Cerebellar nuclear complex (tissue), 1 donor: Measurements from ENCODE around the gene SPON1.
"Not testable (repeated sequence)": the region's sequence is repeated elsewhere in the genome, so short reads cannot be mapped to it uniquely, and the experiment has no call there.

ENCODE experiments used
- DNase-seq, 2 experiments: peaks; one replicate each; lab custom pipeline; 2025; lab: John Stamatoyannopoulos, UW

Gene SPON1

GRCh38 chr11:13983081-13983751 is 20.7 kb downstream of the SPON1 start:
- DNase-seq = no peak

- no peak for DNase-seq
Measured at GRCh38 chr11:13984616-13985450, 22.3 kb downstream of the SPON1 start.

GRCh38 chr11:13986695-13987094 is 24.2 kb downstream of the SPON1 start:
- DNase-seq = not testable (repeated sequence)

- DNase-seq = not testable (repeated sequence)
Measured at GRCh38 chr11:13992158-13992856, 29.8 kb downstream of the SPON1 start.

- DNase-seq = no peak
Measured at GRCh38 chr11:13993096-13993765, 30.7 kb downstream of the SPON1 start.

- no peak for DNase-seq
Measured at GRCh38 chr11:13997881-13998280, 35.4 kb downstream of the SPON1 start.

GRCh38 chr11:13999704-14000103 is 37.2 kb downstream of the SPON1 start:
- no peak for DNase-seq

GRCh38 chr11:14001597-14001996 is 39.1 kb downstream of the SPON1 start:
- DNase-seq = no peak

- no peak for DNase-seq
Measured at GRCh38 chr11:14007566-14007965, 45.0 kb downstream of the SPON1 start.

- DNase-seq = no peak
Measured at GRCh38 chr11:14010665-14011064, 48.1 kb downstream of the SPON1 start.

- DNase-seq = no peak
Measured at GRCh38 chr11:14012846-14013245, 50.3 kb downstream of the SPON1 start.

- no peak for DNase-seq
Measured at GRCh38 chr11:14015711-14016110, 53.2 kb downstream of the SPON1 start.

- DNase-seq = no peak
Measured at GRCh38 chr11:14018441-14018840, 55.9 kb downstream of the SPON1 start.

GRCh38 chr11:14021738-14022137 is 59.2 kb downstream of the SPON1 start:
- DNase-seq = no peak

GRCh38 chr11:14022251-14022650 is 59.7 kb downstream of the SPON1 start:
- no peak for DNase-seq

- DNase-seq = no peak
Measured at GRCh38 chr11:14022821-14023220, 60.3 kb downstream of the SPON1 start.

- DNase-seq = no peak
Measured at GRCh38 chr11:14026961-14027360, 64.4 kb downstream of the SPON1 start.

- DNase-seq = no peak
Measured at GRCh38 chr11:14027525-14027924, 65.0 kb downstream of the SPON1 start.

- no peak for DNase-seq
Measured at GRCh38 chr11:14029440-14029839, 66.9 kb downstream of the SPON1 start.

GRCh38 chr11:14029971-14030920 is 67.7 kb downstream of the SPON1 start:
- peak in 1 of 2 experiments; percentile 16 for DNase-seq

GRCh38 chr11:14035526-14035925 is 73.0 kb downstream of the SPON1 start:
- DNase-seq = not testable (repeated sequence)
